Body of pancreas (tissue), 4 donors: ENCODE data around the gene HELZ. TPM values are rescaled to one million over a fixed set of nuclear protein-coding genes. Genes with fewer than 3 reads are reported as not detected.

Experiments
- ATAC-seq: fragments of 150-250 bp; one replicate; pipeline ENCODE4 v1.9.1; 2016
- DNase-seq, 4 donors: peaks; one replicate each; pipeline ENCODE4 v3.0.0-alpha.2; 2019
- H3K27ac ChIP-seq, 4 donors: fragments of 200-600 bp; sonication (generic); 1 replicate in 3 of 4; 2 replicates in 1 of 4; pipeline versions ENCODE4 v1.5.1 to v1.6.1; 2016 to 2019; ENCODE audit warnings: mild to moderate bottlenecking in 1 of 4, mixed read lengths in 1 of 4, moderate library complexity in 1 of 4
- H3K27me3 ChIP-seq, 2 donors: fragments of 200-600 bp; sonication (generic); one replicate each; pipeline ENCODE4 v1.6.0; 2016; ENCODE audit warnings: mild to moderate bottlenecking in 1 of 2
- H3K36me3 ChIP-seq, 2 donors: fragments of 200-600 bp; sonication (generic); replicated peaks in 1 of 2; 2 replicates each; pipeline ENCODE4 v1.5.1; 2016; ENCODE audit warnings: low read depth in 2 of 2; ENCODE audit not compliant: insufficient read depth in 1 of 2
- H3K4me1 ChIP-seq: fragments of 200-600 bp; sonication (generic); one replicate; pipeline ENCODE4 v1.6.0; 2016
- H3K4me3 ChIP-seq, 2 donors: fragments of 200-600 bp; sonication (generic); 1 replicate in 1 of 2; 2 replicates in 1 of 2; pipeline ENCODE4 v1.5.1; 2016 to 2019
- H3K9me3 ChIP-seq, 3 donors: fragments of 200-600 bp; sonication (generic); 1 replicate in 2 of 3; 2 replicates in 1 of 3; pipeline ENCODE4 v1.5.1; 2016
- CTCF ChIP-seq, 7 experiments: fragments of 450-650 bp in 4 of 7; fragments of 200-600 bp in 3 of 7; sonication (generic) in 3 of 7; IDR thresholded peaks; one replicate each; pipeline ENCODE4 v1.5.1; 2016 to 2019; ENCODE audit warnings: antibody characterized with exemption in 7 of 7
- POLR2A ChIP-seq, 3 donors: fragments of 450-650 bp; IDR thresholded peaks; one replicate each; pipeline ENCODE4 v1.6.1; 2016; ENCODE audit warnings: antibody characterized with exemption in 3 of 3, mild to moderate bottlenecking in 2 of 3
- WGBS, 2 donors: methylation state at CpG; one replicate each; pipeline ENCODE4 v1.1.5; 2017; 5-methylcytosine and 5-hydroxymethylcytosine counted together
- intact Hi-C: fragments of 100-400 bp; cut with DNase I; formaldehyde crosslinking; loops from one replicate; pipeline ENCODE4 v1.15.1; 2023
- small RNA-seq: library from RNA; depleted of rRNA; stranded (forward); fragments of <200 nt; gene quantifications from one replicate; pipeline ENCODE3, GENCODE V24; 2016
- total RNA-seq, 2 donors: library from RNA; depleted of rRNA; stranded (reverse); fragments of >200 nt; gene quantifications; one replicate each; pipeline ENCODE4 v1.1.0, GENCODE V29; 2016

Gene HELZ
- total RNA-seq, 2 donors from 2014 or later, result 21.0 to 34.6 TPM

- no peaks in the 10 kb centered on the region for H3K27me3 ChIP-seq
- no peak for TF ChIP-seq POLR2A (IDR thresholded peaks at IDR 0.05)
- no peak for TF ChIP-seq CTCF (IDR thresholded peaks at IDR 0.05)
- no peaks in the 10 kb centered on the region for H3K9me3 ChIP-seq
- no peaks in the 10 kb centered on the region for H3K36me3 ChIP-seq
- DNase-seq, result no peak
- no peak overlapping the region for H3K27ac ChIP-seq
- H3K4me1 ChIP-seq, result no peaks in the 10 kb centered on the region
- no peak for ATAC-seq
- no peak overlapping the region for H3K4me3 ChIP-seq
- intact Hi-C loops, result no loop called here
- 95 to 96% methylated on average over 9 to 17 of the region's 17 CpGs for WGBS, 2 donors
Observed at GRCh38 chr17:67024736-67025135, 220.3 kb downstream of the HELZ start.

- intact Hi-C loops, result no loop called here
- no peak for DNase-seq
- Histone ChIP-seq H3K36me3 (no peaks in the 10 kb centered on the region), H3K27me3 (no peaks in the 10 kb centered on the region), H3K4me1 (no peaks in the 10 kb centered on the region), H3K4me3 (no peak overlapping the region), H3K27ac (no peak overlapping the region), H3K9me3 (no peaks in the 10 kb centered on the region)
- TF ChIP-seq POLR2A (IDR thresholded peaks at IDR 0.05), result no peak
- no peak for TF ChIP-seq CTCF (IDR thresholded peaks at IDR 0.05)
- no peak for ATAC-seq
- WGBS, 2 donors, result 82 to 86% methylated on average over 12 of the region's 12 CpGs
Observed at GRCh38 chr17:67022451-67022810, 222.6 kb downstream of the HELZ start.

- DNase-seq, result no peak
- WGBS, 2 donors, result 83 to 85% methylated on average over 15 to 16 of the region's 16 CpGs
- intact Hi-C loops, result no loop called here
Observed at GRCh38 chr17:67021743-67022450, 223.1 kb downstream of the HELZ start.

DNA sequence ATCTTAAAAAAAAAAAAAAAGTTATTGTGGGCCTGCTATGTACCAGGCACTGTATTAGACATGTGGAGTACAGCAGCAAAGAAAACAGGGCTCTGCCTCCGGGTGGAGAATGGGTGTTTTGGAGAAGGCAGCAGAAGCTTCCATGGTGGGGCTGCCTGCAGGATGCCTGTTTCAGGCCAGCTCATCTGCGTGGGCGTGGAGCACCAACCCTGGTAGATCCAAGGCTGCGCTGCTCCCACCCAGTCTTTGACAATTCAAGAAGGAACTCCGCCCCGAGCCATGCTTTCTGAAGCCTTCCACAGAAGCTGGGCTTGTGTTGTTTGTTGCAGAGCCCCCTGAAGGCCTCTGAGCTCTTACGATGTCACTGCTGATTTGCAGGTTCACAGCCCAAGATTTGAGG lies 223.8 kb downstream of the HELZ start:
- Histone ChIP-seq H3K27ac (no peak overlapping the region), H3K36me3 (no peaks in the 10 kb centered on the region), H3K9me3 (no peaks in the 10 kb centered on the region), H3K4me1 (no peaks in the 10 kb centered on the region), H3K4me3 (no peak overlapping the region), H3K27me3 (no peaks in the 10 kb centered on the region)
- TF ChIP-seq POLR2A (IDR thresholded peaks at IDR 0.05) (no peak), CTCF (IDR thresholded peaks at IDR 0.05) (no peak)
- DNase-seq (no peak), ATAC-seq (no peak)
- intact Hi-C loops, result no loop called here
- 85 to 91% methylated on average over 7 of the region's 7 CpGs for WGBS, 2 donors

More at GRCh38 chr17:67021743-67022450, 223.1 kb downstream of the HELZ start:
- TF ChIP-seq POLR2A (IDR thresholded peaks at IDR 0.05), result no peak
- Histone ChIP-seq H3K27ac (no peak overlapping the region), H3K36me3 (no peaks in the 10 kb centered on the region), H3K4me1 (no peaks in the 10 kb centered on the region), H3K4me3 (no peak overlapping the region), H3K27me3 (no peaks in the 10 kb centered on the region), H3K9me3 (no peaks in the 10 kb centered on the region)
- ATAC-seq, result no peak

Small RNAs within 50 kb of the gene (small RNA-seq; reads per million reads assigned to genes)
- gene AC007448.1, result not detected
- not detected for gene RF00393
- not detected for gene RNA5SP447

Other genes with a start within 250 kb of the HELZ start
- gene CACNG1, start 200.6 kb downstream of the HELZ start, total RNA-seq, result not detected
- gene PSMD12, start 121.4 kb upstream of the HELZ start, total RNA-seq, result 10 to 100 TPM; 12.2 to 14.0 TPM
- 10 to 100 TPM; 11.9 to 17.5 TPM for gene PITPNC1, start 132.1 kb upstream of the HELZ start, total RNA-seq